GM23338 (cell line): Measurements from ENCODE around the gene STAMBPL1. TPM values are rescaled to one million over a fixed set of nuclear protein-coding genes. Genes with fewer than 3 reads are reported as not detected.

Experiments used
- ATAC-seq: fragments of 200-7000 bp; cut with Tn5 transposase; 3 replicates; pipeline ENCODE4 v1.9.1; 2020
- DNase-seq: peaks from one replicate; pipeline ENCODE4 v3.0.0-alpha.2; 2015; ENCODE audit warnings: low spot score
- H2AFZ ChIP-seq: fragments of 200-600 bp; sonication (generic); 2 replicates; pipeline ENCODE4 v1.8.0; 2016; ENCODE audit warnings: antibody characterized with exemption, mild to moderate bottlenecking, moderate library complexity
- H3F3A ChIP-seq: fragments of 200-600 bp; sonication (generic); replicated peaks from 2 replicates; pipeline ENCODE4 v1.8.0; 2017; ENCODE audit warnings: antibody characterized with exemption, mixed run types, low read depth
- H3K27ac ChIP-seq: fragments of 200-600 bp; sonication (generic); 2 replicates; pipeline ENCODE4 v1.6.1; 2016; ENCODE audit warnings: low read depth
- H3K27me3 ChIP-seq: fragments of 200-600 bp; sonication (generic); 2 replicates; pipeline ENCODE4 v1.8.0; 2016; ENCODE audit warnings: mild to moderate bottlenecking, mixed run types, moderate library complexity; ENCODE audit not compliant: insufficient read depth
- H3K36me3 ChIP-seq: fragments of 200-600 bp; sonication (generic); 2 replicates; pipeline ENCODE4 v1.8.0; 2016; ENCODE audit warnings: mild to moderate bottlenecking; ENCODE audit not compliant: insufficient read depth
- H3K4me1 ChIP-seq: fragments of 200-600 bp; sonication (generic); 2 replicates; pipeline ENCODE4 v1.8.0; 2016; ENCODE audit warnings: mild to moderate bottlenecking, moderate library complexity; ENCODE audit not compliant: insufficient read depth
- H3K4me2 ChIP-seq: fragments of 200-600 bp; sonication (generic); 2 replicates; pipeline ENCODE4 v1.7.1; 2017; ENCODE audit warnings: mixed run types
- H3K4me3 ChIP-seq: fragments of 200-600 bp; sonication (generic); 2 replicates; pipeline ENCODE4 v1.6.1; 2016; ENCODE audit warnings: mixed run types
- H3K79me2 ChIP-seq: fragments of 200-600 bp; sonication (generic); replicated peaks from 2 replicates; pipeline ENCODE4 v1.8.0; 2017; ENCODE audit warnings: mild to moderate bottlenecking; ENCODE audit not compliant: insufficient read depth
- H3K9me2 ChIP-seq: fragments of 200-600 bp; sonication (generic); 2 replicates; pipeline ENCODE4 v1.8.0; 2017; ENCODE audit not compliant: insufficient read depth
- H4K20me1 ChIP-seq: fragments of 200-600 bp; sonication (generic); replicated peaks from 2 replicates; pipeline ENCODE4 v1.8.0; 2017; ENCODE audit warnings: mild to moderate bottlenecking; ENCODE audit not compliant: insufficient read depth
- H3K27ac Mint-ChIP-seq: 2 replicates; pipeline ENCODE4 v1.8.0; 2020; ENCODE audit warnings: inconsistent platforms, mild to moderate bottlenecking, moderate library complexity, mixed read lengths
- H3K27me3 Mint-ChIP-seq: 3 replicates; pipeline ENCODE4 v1.8.0; 2022; ENCODE audit warnings: low read depth, mild to moderate bottlenecking, moderate library complexity, mixed read lengths, inconsistent platforms; ENCODE audit not compliant: insufficient read depth, poor library complexity
- H3K36me3 Mint-ChIP-seq: 3 replicates; pipeline ENCODE4 v1.8.0; 2021; ENCODE audit warnings: low read depth, mild to moderate bottlenecking, inconsistent platforms, moderate library complexity, mixed read lengths
- H3K4me1 Mint-ChIP-seq: 3 replicates; pipeline ENCODE4 v1.8.0; 2020; ENCODE audit warnings: mild to moderate bottlenecking, inconsistent platforms, mixed read lengths
- H3K4me3 Mint-ChIP-seq: 3 replicates; pipeline ENCODE4 v1.8.0; 2021; ENCODE audit warnings: moderate library complexity, mild to moderate bottlenecking, inconsistent platforms, mixed read lengths
- H3K9me3 Mint-ChIP-seq: 3 replicates; pipeline ENCODE4 v1.8.0; 2020; ENCODE audit warnings: moderate library complexity, mild to moderate bottlenecking, inconsistent platforms, mixed read lengths
- EZH2 ChIP-seq: fragments of 200-600 bp; sonication (generic); IDR thresholded peaks from one replicate; pipeline ENCODE4 v1.8.0; 2017; ENCODE audit warnings: antibody characterized with exemption, mild to moderate bottlenecking, low read depth; ENCODE audit not compliant: unreplicated experiment
- EZH2phosphoT487 ChIP-seq: fragments of 200-600 bp; sonication (generic); IDR thresholded peaks from one replicate; pipeline ENCODE4 v1.8.1; 2018; ENCODE audit warnings: antibody characterized with exemption; ENCODE audit not compliant: unreplicated experiment
- JUNB ChIP-seq: IDR thresholded peaks from one replicate; pipeline ENCODE4 v1.6.1; 2016; ENCODE audit warnings: antibody characterized with exemption; ENCODE audit not compliant: unreplicated experiment
- NANOG ChIP-seq: IDR thresholded peaks from 2 replicates; pipeline ENCODE4 v1.6.1; 2016; ENCODE audit warnings: antibody characterized with exemption, borderline replicate concordance
- STAT1 ChIP-seq: IDR thresholded peaks from one replicate; pipeline ENCODE4 v1.6.1; 2016; ENCODE audit warnings: antibody characterized with exemption; ENCODE audit not compliant: unreplicated experiment
- ZNF114 ChIP-seq: fragments of 250-450 bp; sonication (Bioruptor Pico); IDR thresholded peaks from 2 replicates; pipeline ENCODE4 v1.5.0; 2020; ENCODE audit warnings: mild to moderate bottlenecking, moderate library complexity
- ZNF331 ChIP-seq: fragments of 250-450 bp; sonication (Bioruptor Pico); IDR thresholded peaks from 2 replicates; pipeline ENCODE4 v1.5.0; 2020; ENCODE audit warnings: low read depth, mild to moderate bottlenecking, moderate library complexity
- polyA plus RNA-seq: library from polyadenylated mRNA; unstranded; fragments of >200 nt; fragmentation: Nextera tagmentation; extraction: Ambion mirVana; gene quantifications from 2 replicates; pipeline ENCODE4 v1.2.1, GENCODE V29; 2016
- total RNA-seq: library from RNA; depleted of rRNA; stranded (reverse); fragments of >200 nt; shearing (Covaris generic); gene quantifications from 2 replicates; pipeline ENCODE4 v1.2.3, GENCODE V29; 2014
- TF ChIP-seq, protein P1 (sequence below): fragments of 250-450 bp; sonication (Bioruptor Pico); IDR thresholded peaks from 2 replicates; pipeline ENCODE4 v1.5.0; 2020; ENCODE audit warnings: mild to moderate bottlenecking, moderate library complexity
- TF ChIP-seq, protein P2 (sequence below): IDR thresholded peaks from 2 replicates; pipeline ENCODE4 v1.6.1; 2016; ENCODE audit warnings: antibody characterized with exemption

STAMBPL1 gene
- total and polyA plus RNA-seq, 2 experiments from 2014 or later: 2.5 to 11.5 TPM

DNA sequence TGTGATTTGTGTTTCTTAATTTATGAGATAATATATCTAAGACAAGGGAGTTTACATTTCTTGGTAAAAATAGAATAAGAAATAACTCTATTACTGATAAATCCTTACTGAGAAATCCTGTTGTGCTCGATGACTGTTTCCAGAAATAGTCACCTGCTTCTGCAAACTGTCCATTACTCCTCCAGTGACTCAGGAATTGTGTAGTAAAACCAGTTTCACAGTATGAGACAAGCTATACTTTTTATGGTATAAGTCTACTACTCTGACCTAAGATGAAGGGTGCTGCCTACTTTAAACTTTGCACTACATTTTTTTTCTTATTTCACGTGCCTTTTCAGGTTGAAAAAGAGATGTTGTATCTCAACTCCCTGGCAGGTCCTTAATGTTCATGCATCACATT lies 21.6 kb upstream of the STAMBPL1 start (continued):
- TF ChIP-seq, protein P1, sequence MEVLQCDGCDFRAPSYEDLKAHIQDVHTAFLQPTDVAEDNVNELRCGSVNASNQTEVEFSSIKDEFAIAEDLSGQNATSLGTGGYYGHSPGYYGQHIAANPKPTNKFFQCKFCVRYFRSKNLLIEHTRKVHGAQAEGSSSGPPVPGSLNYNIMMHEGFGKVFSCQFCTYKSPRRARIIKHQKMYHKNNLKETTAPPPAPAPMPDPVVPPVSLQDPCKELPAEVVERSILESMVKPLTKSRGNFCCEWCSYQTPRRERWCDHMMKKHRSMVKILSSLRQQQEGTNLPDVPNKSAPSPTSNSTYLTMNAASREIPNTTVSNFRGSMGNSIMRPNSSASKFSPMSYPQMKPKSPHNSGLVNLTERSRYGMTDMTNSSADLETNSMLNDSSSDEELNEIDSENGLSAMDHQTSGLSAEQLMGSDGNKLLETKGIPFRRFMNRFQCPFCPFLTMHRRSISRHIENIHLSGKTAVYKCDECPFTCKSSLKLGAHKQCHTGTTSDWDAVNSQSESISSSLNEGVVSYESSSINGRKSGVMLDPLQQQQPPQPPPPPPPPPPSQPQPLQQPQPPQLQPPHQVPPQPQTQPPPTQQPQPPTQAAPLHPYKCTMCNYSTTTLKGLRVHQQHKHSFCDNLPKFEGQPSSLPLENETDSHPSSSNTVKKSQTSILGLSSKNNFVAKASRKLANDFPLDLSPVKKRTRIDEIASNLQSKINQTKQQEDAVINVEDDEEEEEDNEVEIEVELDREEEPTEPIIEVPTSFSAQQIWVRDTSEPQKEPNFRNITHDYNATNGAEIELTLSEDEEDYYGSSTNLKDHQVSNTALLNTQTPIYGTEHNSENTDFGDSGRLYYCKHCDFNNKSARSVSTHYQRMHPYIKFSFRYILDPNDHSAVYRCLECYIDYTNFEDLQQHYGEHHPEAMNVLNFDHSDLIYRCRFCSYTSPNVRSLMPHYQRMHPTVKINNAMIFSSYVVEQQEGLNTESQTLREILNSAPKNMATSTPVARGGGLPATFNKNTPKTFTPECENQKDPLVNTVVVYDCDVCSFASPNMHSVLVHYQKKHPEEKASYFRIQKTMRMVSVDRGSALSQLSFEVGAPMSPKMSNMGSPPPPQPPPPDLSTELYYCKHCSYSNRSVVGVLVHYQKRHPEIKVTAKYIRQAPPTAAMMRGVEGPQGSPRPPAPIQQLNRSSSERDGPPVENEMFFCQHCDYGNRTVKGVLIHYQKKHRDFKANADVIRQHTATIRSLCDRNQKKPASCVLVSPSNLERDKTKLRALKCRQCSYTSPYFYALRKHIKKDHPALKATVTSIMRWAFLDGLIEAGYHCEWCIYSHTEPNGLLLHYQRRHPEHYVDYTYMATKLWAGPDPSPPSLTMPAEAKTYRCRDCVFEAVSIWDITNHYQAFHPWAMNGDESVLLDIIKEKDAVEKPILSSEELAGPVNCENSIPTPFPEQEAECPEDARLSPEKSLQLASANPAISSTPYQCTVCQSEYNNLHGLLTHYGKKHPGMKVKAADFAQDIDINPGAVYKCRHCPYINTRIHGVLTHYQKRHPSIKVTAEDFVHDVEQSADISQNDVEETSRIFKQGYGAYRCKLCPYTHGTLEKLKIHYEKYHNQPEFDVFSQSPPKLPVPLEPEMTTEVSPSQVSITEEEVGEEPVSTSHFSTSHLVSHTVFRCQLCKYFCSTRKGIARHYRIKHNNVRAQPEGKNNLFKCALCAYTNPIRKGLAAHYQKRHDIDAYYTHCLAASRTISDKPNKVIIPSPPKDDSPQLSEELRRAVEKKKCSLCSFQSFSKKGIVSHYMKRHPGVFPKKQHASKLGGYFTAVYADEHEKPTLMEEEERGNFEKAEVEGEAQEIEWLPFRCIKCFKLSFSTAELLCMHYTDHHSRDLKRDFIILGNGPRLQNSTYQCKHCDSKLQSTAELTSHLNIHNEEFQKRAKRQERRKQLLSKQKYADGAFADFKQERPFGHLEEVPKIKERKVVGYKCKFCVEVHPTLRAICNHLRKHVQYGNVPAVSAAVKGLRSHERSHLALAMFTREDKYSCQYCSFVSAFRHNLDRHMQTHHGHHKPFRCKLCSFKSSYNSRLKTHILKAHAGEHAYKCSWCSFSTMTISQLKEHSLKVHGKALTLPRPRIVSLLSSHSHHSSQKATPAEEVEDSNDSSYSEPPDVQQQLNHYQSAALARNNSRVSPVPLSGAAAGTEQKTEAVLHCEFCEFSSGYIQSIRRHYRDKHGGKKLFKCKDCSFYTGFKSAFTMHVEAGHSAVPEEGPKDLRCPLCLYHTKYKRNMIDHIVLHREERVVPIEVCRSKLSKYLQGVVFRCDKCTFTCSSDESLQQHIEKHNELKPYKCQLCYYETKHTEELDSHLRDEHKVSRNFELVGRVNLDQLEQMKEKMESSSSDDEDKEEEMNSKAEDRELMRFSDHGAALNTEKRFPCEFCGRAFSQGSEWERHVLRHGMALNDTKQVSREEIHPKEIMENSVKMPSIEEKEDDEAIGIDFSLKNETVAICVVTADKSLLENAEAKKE: no peak
- TF ChIP-seq ZNF331 (CRISPR knock-in tag): no peak

DNA sequence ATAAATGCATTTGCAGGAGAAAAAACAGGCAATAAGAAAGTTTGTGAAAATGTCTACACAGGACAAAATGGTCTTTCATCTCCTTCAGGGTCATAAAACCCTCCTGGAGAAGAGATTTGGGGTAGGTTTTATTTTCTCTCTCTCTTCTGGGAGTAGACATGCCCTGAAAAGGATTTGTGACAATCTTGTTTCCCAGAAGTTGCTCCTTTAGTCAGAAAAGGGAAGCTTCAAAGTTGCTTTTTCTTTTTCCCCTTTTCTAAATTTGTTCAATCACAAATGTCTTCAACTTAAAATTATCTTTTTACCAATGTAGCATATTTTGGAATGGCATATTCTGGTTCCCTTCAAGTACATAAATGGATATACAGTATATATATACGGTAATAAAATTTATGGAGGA lies 19.0 kb upstream of the STAMBPL1 start:
- H3K36me3 Mint-ChIP-seq: no peaks in the 10 kb centered on the region
- Histone ChIP-seq H3K4me2 (no peak overlapping the region), H2AFZ (no peak overlapping the region), H3K27ac (no peak overlapping the region), H3K36me3 (no peaks in the 10 kb centered on the region), H3K27me3 (no peaks in the 10 kb centered on the region), H3K9me2 (no peaks in the 10 kb centered on the region), H3K4me1 (peaks cover 7% of the 10 kb centered on the region; the same call in 1 of the 2 replicates), H3K4me3 (no peak overlapping the region), H4K20me1 (no peaks in the 10 kb centered on the region), H3K79me2 (no peaks in the 10 kb centered on the region), H3F3A (no peaks in the 10 kb centered on the region)
- TF ChIP-seq EZH2 (no peak), JUNB (no peak), EZH2phosphoT487 (no peak), ZNF114 (CRISPR knock-in tag) (no peak), NANOG (no peak), STAT1 (no peak)
- TF ChIP-seq, protein P2, sequence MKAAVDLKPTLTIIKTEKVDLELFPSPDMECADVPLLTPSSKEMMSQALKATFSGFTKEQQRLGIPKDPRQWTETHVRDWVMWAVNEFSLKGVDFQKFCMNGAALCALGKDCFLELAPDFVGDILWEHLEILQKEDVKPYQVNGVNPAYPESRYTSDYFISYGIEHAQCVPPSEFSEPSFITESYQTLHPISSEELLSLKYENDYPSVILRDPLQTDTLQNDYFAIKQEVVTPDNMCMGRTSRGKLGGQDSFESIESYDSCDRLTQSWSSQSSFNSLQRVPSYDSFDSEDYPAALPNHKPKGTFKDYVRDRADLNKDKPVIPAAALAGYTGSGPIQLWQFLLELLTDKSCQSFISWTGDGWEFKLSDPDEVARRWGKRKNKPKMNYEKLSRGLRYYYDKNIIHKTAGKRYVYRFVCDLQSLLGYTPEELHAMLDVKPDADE: no peak
- H3K4me1 Mint-ChIP-seq: peaks cover 3% of the 10 kb centered on the region; the same call in 2 of the 3 replicates
- H3K9me3 Mint-ChIP-seq: no peaks in the 10 kb centered on the region
- H3K27me3 Mint-ChIP-seq: no peaks in the 10 kb centered on the region
- no peak overlapping the region for H3K4me3 Mint-ChIP-seq
- H3K27ac Mint-ChIP-seq: no peak overlapping the region
- DNase-seq: no peak
- ATAC-seq: no peak
